Measurements from ENCODE around the gene TRRAP. TPM values are rescaled to one million over a fixed set of nuclear protein-coding genes. Genes with fewer than 3 reads are reported as not detected.

Gene TRRAP
- total RNA-seq, 1 experiment from 2014 or later = 3.9 TPM

DNA sequence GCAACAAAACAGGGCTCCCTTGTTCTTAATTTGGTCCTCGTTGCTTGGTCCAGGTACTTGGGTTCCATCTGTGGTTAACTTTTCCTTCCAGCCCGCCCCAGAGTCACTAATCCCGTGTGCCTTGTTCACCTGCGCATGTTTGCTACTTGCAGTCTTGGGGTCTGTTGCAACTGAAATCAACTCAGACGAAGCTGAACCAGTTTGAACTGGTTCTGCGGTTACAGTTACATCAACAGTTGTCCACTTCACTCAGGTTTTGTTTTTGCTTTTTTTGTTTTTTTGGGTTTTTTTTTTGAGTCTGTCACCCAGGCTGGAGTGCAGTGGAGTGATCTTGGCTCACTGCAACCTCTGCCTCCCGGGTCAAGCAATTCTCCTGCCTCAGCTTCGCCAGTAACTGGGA, 34.7 kb downstream of the TRRAP start:
- DNase-seq = no peak
- Histone ChIP-seq H3K36me3 (peaks cover 24% of the 10 kb centered on the region), H3K27me3 (no peaks in the 10 kb centered on the region), H3K4me3 (no peak overlapping the region), H3K9me3 (no peaks in the 10 kb centered on the region)

DNA sequence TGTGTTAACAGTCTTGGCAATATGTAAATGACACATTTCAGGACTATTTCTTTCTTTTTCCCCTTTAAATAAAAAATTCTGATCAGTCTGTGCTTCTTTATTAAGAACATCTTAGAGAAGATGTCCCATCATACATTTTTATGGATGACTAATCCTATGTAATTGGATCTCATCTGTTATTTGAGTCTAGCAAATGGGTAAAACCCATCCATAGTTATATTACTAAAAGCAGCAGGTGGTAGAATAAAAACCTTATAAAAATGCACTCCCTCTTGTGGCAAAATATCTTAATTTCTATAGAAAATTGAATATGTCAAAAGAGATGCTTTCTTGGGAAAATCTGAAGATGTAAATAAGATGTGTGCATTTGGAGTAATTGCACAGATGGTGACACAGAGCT, 35.3 kb downstream of the TRRAP start:
- Histone ChIP-seq H3K36me3 (peaks cover 24% of the 10 kb centered on the region), H3K9me3 (no peaks in the 10 kb centered on the region), H3K4me3 (no peak overlapping the region), H3K27me3 (no peaks in the 10 kb centered on the region)
- DNase-seq = no peak

DNA sequence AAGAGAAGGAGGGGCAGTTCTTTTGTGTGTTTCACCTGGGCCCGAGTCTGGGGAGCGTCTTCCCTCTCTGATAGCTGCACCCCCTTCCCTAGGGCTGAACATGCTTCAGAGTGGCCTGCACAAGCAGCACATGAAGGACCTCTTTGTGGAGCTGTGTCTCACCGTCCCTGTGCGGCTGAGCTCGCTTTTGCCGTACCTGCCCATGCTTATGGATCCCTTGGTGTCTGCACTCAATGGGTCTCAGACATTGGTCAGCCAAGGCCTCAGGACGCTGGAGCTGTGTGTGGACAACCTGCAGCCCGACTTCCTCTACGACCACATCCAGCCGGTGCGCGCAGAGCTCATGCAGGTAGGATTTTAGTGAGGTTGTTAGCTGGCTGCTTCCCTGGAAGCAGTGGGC, 39.0 kb downstream of the TRRAP start:
- H3K36me3 ChIP-seq = peaks cover 15% of the 10 kb centered on the region
- H3K27me3 ChIP-seq = no peaks in the 10 kb centered on the region
- no peak for DNase-seq
- no peaks in the 10 kb centered on the region for H3K9me3 ChIP-seq
- H3K4me3 ChIP-seq = no peak overlapping the region

DNA sequence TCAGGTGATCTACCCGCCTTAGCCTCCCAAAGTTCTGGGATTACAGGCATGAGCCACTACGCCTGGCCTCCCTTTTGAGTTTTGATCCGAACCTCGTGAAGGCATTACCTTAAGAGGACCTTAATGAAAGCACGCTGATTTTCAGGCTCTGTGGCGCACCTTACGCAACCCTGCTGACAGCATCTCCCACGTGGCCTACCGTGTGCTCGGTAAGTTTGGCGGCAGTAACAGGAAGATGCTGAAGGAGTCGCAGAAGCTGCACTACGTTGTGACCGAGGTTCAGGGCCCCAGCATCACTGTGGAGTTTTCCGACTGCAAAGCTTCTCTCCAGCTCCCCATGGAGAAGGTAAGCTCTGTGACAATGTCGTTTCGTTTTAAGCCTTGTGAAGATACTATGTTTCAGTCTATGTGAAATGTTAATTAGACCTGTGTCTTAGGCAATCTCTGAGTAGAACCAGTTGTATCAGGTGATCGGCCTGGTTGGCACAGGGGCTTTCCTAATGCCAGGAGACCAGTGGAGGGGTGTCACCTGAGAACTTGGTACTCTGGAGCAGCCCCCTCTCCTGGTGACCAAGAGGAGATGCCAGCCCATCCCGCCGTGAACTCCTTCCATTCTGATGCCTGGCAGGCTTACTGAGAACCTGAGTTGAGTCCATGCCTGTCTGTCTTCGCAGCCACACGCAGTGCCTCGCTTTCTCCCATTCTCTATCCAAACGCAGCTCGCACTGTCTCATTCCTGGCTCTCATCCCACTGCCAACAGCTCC, 43.5 kb downstream of the TRRAP start:
- Histone ChIP-seq H3K27me3 (no peaks in the 10 kb centered on the region), H3K36me3 (peaks cover 14% of the 10 kb centered on the region), H3K4me3 (no peak overlapping the region), H3K9me3 (no peaks in the 10 kb centered on the region)
- no peak for DNase-seq

DNA sequence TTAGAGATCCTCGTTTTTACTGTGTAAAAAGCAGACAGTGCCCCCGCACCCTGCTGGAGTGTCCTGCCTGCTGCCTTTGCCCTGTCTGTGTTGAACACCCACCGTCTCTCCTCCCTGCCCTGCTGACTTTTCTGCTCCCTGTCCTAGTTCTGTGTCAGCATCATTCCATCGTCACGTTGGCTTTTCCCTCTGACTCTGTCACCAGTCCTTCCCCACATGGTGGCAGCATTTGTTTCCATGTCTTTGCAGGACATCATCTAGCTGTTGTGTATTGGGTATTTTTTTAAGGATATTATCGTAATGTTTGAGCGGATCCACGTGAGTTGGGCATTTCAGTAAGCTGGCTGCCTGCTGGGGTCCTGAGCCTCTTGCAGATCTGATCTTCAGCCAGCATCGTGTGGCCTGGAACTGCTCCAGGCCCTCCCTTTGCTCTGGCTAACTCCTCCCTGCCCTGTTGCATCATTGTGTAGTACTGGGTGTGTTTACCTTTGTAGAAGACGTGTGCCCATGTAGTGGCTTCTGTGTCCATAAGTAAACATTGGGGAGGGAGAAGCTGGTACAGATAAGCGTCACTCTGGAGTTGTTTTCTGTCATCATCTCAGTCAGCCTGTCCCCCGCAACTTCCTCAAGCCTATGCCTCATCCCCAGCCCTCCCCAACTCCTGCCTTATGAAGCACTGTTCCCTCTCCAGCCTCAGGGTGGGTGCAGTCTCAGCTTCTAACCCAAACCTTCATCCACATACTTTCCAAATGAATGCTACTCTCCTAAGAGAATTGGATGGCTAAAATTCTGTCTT, 44.3 kb downstream of the TRRAP start:
- peaks cover 14% of the 10 kb centered on the region for H3K36me3 ChIP-seq
- H3K9me3 ChIP-seq = no peaks in the 10 kb centered on the region
- H3K4me3 ChIP-seq = no peak overlapping the region
- DNase-seq = no peak
- H3K27me3 ChIP-seq = no peaks in the 10 kb centered on the region

DNA sequence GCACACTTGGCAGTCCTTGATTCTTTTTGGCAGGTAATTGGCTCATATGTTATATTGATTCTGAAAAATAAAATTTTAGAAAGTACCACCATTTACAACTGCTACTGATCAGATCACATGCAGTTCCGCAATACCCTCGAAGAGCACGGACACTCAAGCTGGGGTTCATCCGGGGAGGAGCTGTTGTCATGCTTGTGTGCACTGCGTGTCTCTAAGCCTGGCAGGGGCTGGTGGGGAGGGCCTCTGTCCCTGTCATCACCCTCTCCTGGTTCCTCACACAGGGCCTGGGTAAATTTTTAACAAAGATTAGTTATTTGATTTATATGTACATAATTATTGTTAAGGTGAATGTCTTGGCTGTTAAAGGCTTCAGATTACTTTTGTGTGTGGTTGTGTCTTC, 45.2 kb downstream of the TRRAP start:
- Histone ChIP-seq H3K36me3 (peaks cover 14% of the 10 kb centered on the region), H3K9me3 (no peaks in the 10 kb centered on the region), H3K27me3 (no peaks in the 10 kb centered on the region), H3K4me3 (no peak overlapping the region)
- DNase-seq = no peak

DNA sequence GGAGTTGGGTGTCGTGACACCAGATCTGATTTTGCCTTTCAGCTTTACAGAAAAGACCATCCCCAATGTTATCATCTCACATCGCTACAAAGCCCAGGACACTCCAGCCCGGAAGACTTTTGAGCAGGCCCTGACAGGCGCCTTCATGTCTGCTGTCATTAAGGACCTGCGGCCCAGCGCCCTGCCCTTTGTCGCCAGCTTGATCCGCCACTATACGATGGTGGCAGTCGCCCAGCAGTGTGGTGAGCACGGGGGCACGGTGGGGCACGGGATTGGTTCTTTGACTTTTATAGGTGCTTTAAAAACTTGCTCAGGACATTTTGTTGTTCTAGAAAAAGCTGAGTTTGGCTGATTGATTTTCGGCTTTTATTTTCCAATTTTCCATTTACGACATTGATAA, 48.8 kb downstream of the TRRAP start:
- Histone ChIP-seq H3K9me3 (no peaks in the 10 kb centered on the region), H3K27me3 (no peaks in the 10 kb centered on the region), H3K36me3 (peaks cover 14% of the 10 kb centered on the region), H3K4me3 (no peak overlapping the region)
- no peak for DNase-seq

DNA sequence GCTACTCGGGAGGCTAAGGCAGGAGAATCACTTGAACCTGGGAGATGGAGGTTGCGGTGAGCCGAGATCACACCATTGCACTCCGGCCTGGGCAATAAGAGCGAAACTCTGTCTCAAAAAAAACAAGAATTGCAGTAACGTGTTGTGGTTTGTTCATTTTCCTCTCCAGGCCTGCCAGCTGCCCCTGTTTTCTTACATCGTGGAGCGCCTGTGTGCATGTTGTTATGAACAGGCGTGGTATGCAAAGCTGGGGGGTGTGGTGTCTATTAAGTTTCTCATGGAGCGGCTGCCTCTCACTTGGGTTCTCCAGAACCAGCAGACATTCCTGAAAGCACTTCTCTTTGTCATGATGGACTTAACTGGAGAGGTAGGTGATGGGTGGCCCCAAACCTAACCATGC, 52.1 kb downstream of the TRRAP start:
- no peak for DNase-seq
- peaks cover 16% of the 10 kb centered on the region for H3K36me3 ChIP-seq

DNA sequence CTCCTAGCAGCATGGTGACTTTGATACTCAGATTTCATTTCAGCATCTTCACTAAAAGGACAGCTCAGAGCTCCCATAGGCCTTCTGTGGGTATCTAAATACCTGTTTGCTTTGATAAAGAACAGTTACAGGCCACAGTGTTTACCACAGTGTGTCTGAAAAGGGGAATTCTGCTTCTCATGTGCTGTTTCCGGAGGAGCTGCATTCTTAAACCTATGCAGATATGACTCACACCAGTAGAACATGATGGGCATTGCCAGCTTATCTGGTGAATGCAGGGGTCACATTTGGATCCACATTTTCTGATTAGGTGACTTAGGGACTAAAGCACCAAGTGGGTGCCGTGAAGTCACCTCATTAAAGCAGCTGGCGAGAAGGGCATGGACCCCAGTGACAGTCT, 52.6 kb downstream of the TRRAP start:
- no peak for DNase-seq
- H3K9me3 ChIP-seq = no peaks in the 10 kb centered on the region
- H3K27me3 ChIP-seq = no peaks in the 10 kb centered on the region
- no peak overlapping the region for H3K4me3 ChIP-seq
- H3K36me3 ChIP-seq = peaks cover 12% of the 10 kb centered on the region

More for the DNA sequence above, 52.1 kb downstream of the TRRAP start:
- Histone ChIP-seq H3K4me3 (no peak overlapping the region), H3K9me3 (no peaks in the 10 kb centered on the region), H3K27me3 (no peaks in the 10 kb centered on the region)

DNA sequence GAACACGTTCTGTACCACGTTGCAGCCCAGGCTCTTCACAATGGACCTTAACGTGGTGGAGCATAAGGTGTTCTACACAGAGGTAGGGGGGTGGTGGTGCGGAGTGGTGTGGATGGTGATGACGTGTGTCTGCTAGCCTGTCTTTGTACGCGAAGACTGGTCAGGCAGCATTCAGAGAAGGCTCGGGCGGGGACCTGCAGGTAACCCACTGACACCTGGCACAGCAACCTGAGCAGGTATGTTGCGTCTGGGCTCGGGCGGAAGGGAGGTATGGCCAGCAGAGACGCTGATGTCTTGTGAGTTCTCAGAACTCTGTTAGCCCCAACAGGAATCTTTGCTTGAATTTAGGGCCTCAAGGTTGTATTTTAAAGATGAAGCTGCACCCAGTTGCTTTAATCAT, 55.0 kb downstream of the TRRAP start:
- no peak for DNase-seq
- no peak overlapping the region for H3K4me3 ChIP-seq
- H3K27me3 ChIP-seq = no peaks in the 10 kb centered on the region
- H3K36me3 ChIP-seq = peaks cover 10% of the 10 kb centered on the region
- H3K9me3 ChIP-seq = no peaks in the 10 kb centered on the region

DNA sequence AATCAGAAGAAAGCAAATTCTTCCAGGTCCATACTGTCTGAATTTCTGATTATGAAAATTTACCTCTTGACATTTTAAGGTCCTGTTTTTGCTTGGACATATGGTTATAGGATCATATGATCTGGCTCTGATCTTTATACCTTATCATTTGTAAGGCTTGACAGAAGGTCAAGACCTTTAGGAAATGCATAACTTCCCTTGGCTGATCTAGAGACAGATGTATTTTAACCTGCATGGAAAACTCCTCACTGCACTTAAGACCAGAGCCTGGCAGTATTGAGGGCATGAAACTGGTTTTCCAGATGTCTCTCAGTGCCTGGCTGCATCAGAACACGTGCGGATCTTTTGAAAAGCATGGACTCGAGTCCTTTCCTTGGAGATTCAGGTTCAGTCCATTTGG, 55.9 kb downstream of the TRRAP start:
- H3K27me3 ChIP-seq = no peaks in the 10 kb centered on the region
- no peak for DNase-seq
- no peak overlapping the region for H3K4me3 ChIP-seq
- no peaks in the 10 kb centered on the region for H3K9me3 ChIP-seq
- H3K36me3 ChIP-seq = peaks cover 20% of the 10 kb centered on the region

DNA sequence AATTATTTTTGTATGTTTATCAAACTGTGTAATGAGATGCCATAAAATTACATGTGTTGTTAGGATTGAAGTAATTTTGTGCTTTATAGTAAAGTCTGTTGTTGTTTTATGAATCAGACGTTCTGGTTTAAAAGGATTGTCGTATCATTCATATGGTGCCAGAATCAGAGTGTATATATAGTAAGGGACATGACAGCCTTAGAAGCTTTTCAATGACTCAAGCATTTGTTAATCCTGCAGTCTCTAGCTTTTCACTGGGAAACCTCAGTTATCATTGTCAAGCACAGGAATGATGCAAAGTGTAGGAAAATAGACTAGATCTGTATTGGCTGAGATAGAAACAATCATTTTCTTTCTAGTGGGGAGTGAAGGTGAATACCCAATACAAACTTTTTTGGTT, 57.5 kb downstream of the TRRAP start:
- H3K27me3 ChIP-seq = no peaks in the 10 kb centered on the region
- DNase-seq = no peak
- peaks cover 25% of the 10 kb centered on the region for H3K36me3 ChIP-seq
- no peak overlapping the region for H3K4me3 ChIP-seq
- no peaks in the 10 kb centered on the region for H3K9me3 ChIP-seq

DNA sequence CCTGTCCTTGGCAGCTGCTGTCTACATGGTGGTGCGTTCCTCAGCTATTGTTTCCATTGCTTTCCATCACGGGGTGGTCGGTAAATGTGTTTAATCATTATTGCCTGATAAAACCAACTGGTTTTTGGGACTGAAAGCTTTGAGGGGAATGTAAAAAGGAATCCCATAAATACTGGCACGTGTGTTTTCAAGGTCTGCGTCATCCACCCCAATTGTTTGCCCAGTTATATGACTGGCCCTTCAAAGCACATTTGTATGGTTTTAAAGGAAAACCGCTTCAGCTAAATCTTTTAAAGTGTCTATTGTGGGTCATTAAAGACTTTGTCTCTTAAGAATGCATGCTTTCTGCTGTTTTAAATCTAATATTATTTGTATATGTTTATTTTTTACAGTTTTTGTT, 65.0 kb downstream of the TRRAP start:
- Histone ChIP-seq H3K9me3 (no peaks in the 10 kb centered on the region), H3K36me3 (peaks cover 15% of the 10 kb centered on the region; the same call in 1 of the 2 replicates), H3K27me3 (no peaks in the 10 kb centered on the region), H3K4me3 (no peak overlapping the region)
- no peak for DNase-seq

DNA sequence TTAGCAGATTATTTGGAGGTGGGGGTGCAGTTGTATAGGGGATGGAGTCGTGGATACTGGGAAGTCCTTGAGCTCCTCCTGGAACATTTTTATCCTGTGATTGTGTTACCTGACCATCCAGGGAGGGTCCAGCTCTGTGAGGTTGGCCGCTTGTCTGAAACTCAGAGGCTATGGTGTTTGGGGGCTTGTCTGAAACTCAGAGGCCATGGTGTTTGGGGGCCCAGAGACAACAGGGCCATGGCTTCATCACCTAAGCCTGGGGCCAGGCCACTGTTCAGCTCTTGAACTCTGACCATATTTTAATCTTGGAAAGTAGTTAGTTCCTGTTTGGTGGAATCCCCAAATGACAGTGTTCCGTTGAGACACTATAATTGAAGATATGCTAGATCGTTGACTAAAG, 66.1 kb downstream of the TRRAP start:
- DNase-seq = no peak
- peaks cover 6% of the 10 kb centered on the region; the same call in 1 of the 2 replicates for H3K36me3 ChIP-seq
- no peaks in the 10 kb centered on the region for H3K27me3 ChIP-seq
- H3K9me3 ChIP-seq = no peaks in the 10 kb centered on the region
- H3K4me3 ChIP-seq = no peak overlapping the region

DNA sequence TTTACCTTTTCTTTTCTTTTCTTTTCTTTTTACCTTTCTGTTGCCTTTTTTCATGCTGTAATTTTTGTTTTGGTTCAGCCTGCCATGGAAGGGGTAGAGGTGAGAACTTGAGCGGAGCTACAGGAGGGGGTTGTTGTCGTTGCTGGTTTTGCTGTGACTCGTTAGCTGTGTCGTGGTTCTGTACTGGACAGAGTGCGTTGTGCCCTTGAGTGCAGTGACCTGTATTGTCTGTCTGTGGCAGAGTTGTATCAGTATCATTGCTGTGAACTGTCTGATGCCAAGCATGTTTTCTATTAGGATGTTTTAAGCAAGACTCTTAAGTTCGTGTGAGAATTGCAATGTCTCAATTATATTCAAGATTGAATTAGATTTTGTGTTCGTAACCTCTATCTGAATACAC, 67.5 kb downstream of the TRRAP start:
- Histone ChIP-seq H3K9me3 (no peaks in the 10 kb centered on the region), H3K4me3 (no peak overlapping the region), H3K27me3 (no peaks in the 10 kb centered on the region), H3K36me3 (peaks cover 6% of the 10 kb centered on the region; the same call in 1 of the 2 replicates)
- DNase-seq = no peak

DNA sequence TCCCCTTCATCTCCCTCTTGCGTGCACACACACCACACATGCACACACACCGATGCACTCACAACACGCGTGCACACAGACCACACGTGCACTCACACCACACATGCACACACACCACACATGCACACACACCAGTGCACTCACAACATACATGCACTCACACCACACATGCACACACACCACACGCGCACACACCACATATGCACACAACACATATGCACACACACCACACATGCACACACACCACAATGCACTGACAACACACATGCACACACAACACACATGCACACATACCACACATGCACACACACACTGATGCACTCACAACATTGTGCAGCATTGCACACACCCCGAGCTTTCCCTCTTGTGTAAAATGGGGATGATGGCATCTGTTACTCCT, 68.1 kb downstream of the TRRAP start:
- Histone ChIP-seq H3K4me3 (no peak overlapping the region), H3K9me3 (no peaks in the 10 kb centered on the region), H3K36me3 (peaks cover 6% of the 10 kb centered on the region), H3K27me3 (no peaks in the 10 kb centered on the region)
- DNase-seq = no peak

DNA sequence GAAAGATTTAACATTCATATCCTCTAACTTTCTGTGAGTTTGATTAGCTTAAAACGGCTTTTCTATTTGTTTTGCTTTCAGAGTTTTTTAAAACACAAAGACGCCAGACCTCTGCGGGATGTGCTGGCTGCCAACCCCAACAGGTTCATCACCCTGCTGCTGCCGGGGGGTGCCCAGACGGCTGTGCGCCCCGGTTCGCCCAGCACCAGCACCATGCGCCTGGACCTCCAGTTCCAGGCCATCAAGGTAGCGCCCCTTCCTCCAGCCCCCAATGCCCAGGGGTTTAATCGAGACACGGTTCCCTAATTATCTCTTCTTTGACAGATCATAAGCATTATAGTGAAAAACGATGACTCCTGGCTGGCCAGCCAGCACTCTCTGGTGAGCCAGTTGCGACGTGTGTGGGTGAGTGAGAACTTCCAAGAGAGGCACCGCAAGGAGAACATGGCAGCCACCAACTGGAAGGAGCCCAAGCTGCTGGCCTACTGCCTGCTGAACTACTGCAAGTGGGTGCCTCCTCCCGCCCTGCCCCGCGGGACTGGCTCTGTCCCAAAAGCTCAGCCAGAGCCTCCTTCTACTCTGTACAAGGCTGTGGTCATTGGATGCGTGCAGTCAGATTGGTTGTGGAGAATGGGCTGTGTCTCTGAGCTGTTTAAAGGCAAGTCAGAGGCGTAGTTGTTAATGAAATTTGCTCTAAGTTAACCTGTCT, 71.2 kb downstream of the TRRAP start:
- no peaks in the 10 kb centered on the region for H3K9me3 ChIP-seq
- peak; percentile 4 for DNase-seq
- H3K27me3 ChIP-seq = no peaks in the 10 kb centered on the region
- H3K4me3 ChIP-seq = no peak overlapping the region
- H3K36me3 ChIP-seq = peaks cover 10% of the 10 kb centered on the region

Data from MG63 (cell line).